ENCODE measurements around the gene ASB16. TPM values are rescaled to one million over a fixed set of nuclear protein-coding genes. Genes with fewer than 3 reads are reported as not detected.

ASB16 gene
- total RNA-seq, 1 experiment from 2014 or later, result not detected

- intact Hi-C loops (cut with micrococcal nuclease), result no loop called here
- ChIA-PET POLR2A (interaction anchor here (0.6 to 4.4 kb wide), 6 partner anchors 9 to 34 kb away, joined by 3 to 18 read pairs (median 6); partner anchors contain the start of genes HDAC5 and TMUB2), CTCF (interaction anchor here (0.7 to 1.6 kb wide), 3 partner anchors 14 to 24 kb away, joined by 3 to 5 read pairs (median 4); no protein-coding TSS in a partner anchor)
- Mint-ChIP-seq H3K27ac (ENCODE audit: low read depth, unreplicated experiment) (peak overlapping the region; percentile 98), H3K36me3 (ENCODE audit: insufficient read depth, unreplicated experiment) (peaks cover 37% of the 10 kb centered on the region), H3K4me3 (ENCODE audit: unreplicated experiment) (peak overlapping the region; percentile 46), H3K9me3 (ENCODE audit: unreplicated experiment) (no peaks in the 10 kb centered on the region), H3K4me1 (ENCODE audit: insufficient read depth, unreplicated experiment) (peaks cover 25% of the 10 kb centered on the region), H3K27me3 (ENCODE audit: insufficient read depth, unreplicated experiment) (no peaks in the 10 kb centered on the region)
- no peak for TF ChIP-seq CTCF (IDR thresholded peaks at IDR 0.05; ENCODE audit: unreplicated experiment)
- BruUV-seq (replicated peaks), result no TSS peak
- peak; percentile 78 for DNase-seq (ENCODE audit: unreplicated experiment)
Measured at GRCh38 chr17:44152875-44153274, 17.6 kb upstream of the ASB16 start.

GRCh38 chr17:44155488-44155887, 15.0 kb upstream of the ASB16 start:
- no TSS peak for BruUV-seq (replicated peaks)
- Mint-ChIP-seq H3K27me3 (ENCODE audit: insufficient read depth, unreplicated experiment) (no peaks in the 10 kb centered on the region), H3K4me1 (ENCODE audit: insufficient read depth, unreplicated experiment) (peaks cover 19% of the 10 kb centered on the region), H3K27ac (ENCODE audit: low read depth, unreplicated experiment) (no peak overlapping the region), H3K4me3 (ENCODE audit: unreplicated experiment) (no peak overlapping the region), H3K9me3 (ENCODE audit: unreplicated experiment) (no peaks in the 10 kb centered on the region), H3K36me3 (ENCODE audit: insufficient read depth, unreplicated experiment) (peaks cover 41% of the 10 kb centered on the region)
- ChIA-PET CTCF (interaction anchor here (0.6 to 1.5 kb wide), 3 partner anchors 10 to 29 kb away, joined by 3 to 4 read pairs (median 3); no protein-coding TSS in a partner anchor), POLR2A (interaction anchor here (0.8 to 2.1 kb wide), 3 partner anchors 10 to 32 kb away, joined by 4 to 5 read pairs (median 4); partner anchors contain the start of gene HDAC5)
- intact Hi-C loops (cut with micrococcal nuclease), result no loop called here
- TF ChIP-seq CTCF (IDR thresholded peaks at IDR 0.05; ENCODE audit: unreplicated experiment), result no peak
- DNase-seq (ENCODE audit: unreplicated experiment), result no peak

GRCh38 chr17:44159519-44160210, 10.8 kb upstream of the ASB16 start:
- peak overlapping the region; percentile 64 for H3K27ac Mint-ChIP-seq (ENCODE audit: low read depth, unreplicated experiment)
- TF ChIP-seq CTCF (IDR thresholded peaks at IDR 0.05; ENCODE audit: unreplicated experiment), result no peak

GRCh38 chr17:44164476-44164875, 6.0 kb upstream of the ASB16 start:
- no peak for TF ChIP-seq CTCF (IDR thresholded peaks at IDR 0.05; ENCODE audit: unreplicated experiment)
- intact Hi-C loops (cut with micrococcal nuclease), result no loop called here
- no peak overlapping the region for H3K27ac Mint-ChIP-seq (ENCODE audit: low read depth, unreplicated experiment)
- peaks cover 5% of the 10 kb centered on the region for H3K36me3 Mint-ChIP-seq (ENCODE audit: insufficient read depth, unreplicated experiment)
- POLR2A ChIA-PET, result interaction anchor here (0.6 to 2.3 kb wide), 2 partner anchors 22 to 34 kb away, joined by 3 to 6 read pairs; partner anchors contain the start of gene TMUB2
- DNase-seq (ENCODE audit: unreplicated experiment), result no peak
- BruUV-seq (replicated peaks), result no TSS peak
- no peaks in the 10 kb centered on the region for H3K27me3 Mint-ChIP-seq (ENCODE audit: insufficient read depth, unreplicated experiment)
- CTCF ChIA-PET, result no interaction called here
- no peak overlapping the region for H3K4me3 Mint-ChIP-seq (ENCODE audit: unreplicated experiment)
- H3K9me3 Mint-ChIP-seq (ENCODE audit: unreplicated experiment), result no peaks in the 10 kb centered on the region
- H3K4me1 Mint-ChIP-seq (ENCODE audit: insufficient read depth, unreplicated experiment), result peaks cover 11% of the 10 kb centered on the region

More at GRCh38 chr17:44159519-44160210, 10.8 kb upstream of the ASB16 start:
- intact Hi-C loops (cut with micrococcal nuclease), result no loop called here
- Mint-ChIP-seq H3K36me3 (ENCODE audit: insufficient read depth, unreplicated experiment) (peaks cover 25% of the 10 kb centered on the region), H3K4me3 (ENCODE audit: unreplicated experiment) (no peak overlapping the region), H3K4me1 (ENCODE audit: insufficient read depth, unreplicated experiment) (no peaks in the 10 kb centered on the region), H3K9me3 (ENCODE audit: unreplicated experiment) (no peaks in the 10 kb centered on the region), H3K27me3 (ENCODE audit: insufficient read depth, unreplicated experiment) (no peaks in the 10 kb centered on the region)
- BruUV-seq (replicated peaks), result no TSS peak
- DNase-seq (ENCODE audit: unreplicated experiment), result no peak
- ChIA-PET CTCF (interaction anchor here (0.6 to 0.9 kb wide), 4 partner anchors 8 to 123 kb away, joined by 3 read pairs; no protein-coding TSS in a partner anchor), POLR2A (interaction anchor here (0.6 kb wide), 1 partner anchor 14 kb away, joined by 4 read pairs; no protein-coding TSS in a partner anchor)

Data from MCF 10A (cell line).